COLO668 (cell line): ENCODE results near the gene JAKMIP1.

Source experiments
- DNase-seq: peaks from one replicate; lab custom pipeline; 2025; ENCODE audit not compliant: unreplicated experiment; lab: John Stamatoyannopoulos, UW

Gene JAKMIP1

GRCh38 chr4:6122496-6122895 is 77.9 kb downstream of the JAKMIP1 start:
- DNase-seq: no peak

GRCh38 chr4:6121941-6122340 is 78.4 kb downstream of the JAKMIP1 start:
- no peak for DNase-seq

- DNase-seq: no peak
These were observed 79.0 kb downstream of the JAKMIP1 start for GRCh38 chr4:6121276-6121850.

- no peak for DNase-seq
These were observed 80.0 kb downstream of the JAKMIP1 start for GRCh38 chr4:6120361-6120760.

GRCh38 chr4:6119507-6120020 is 80.8 kb downstream of the JAKMIP1 start:
- no peak for DNase-seq

- DNase-seq: no peak
These were observed 82.1 kb downstream of the JAKMIP1 start for GRCh38 chr4:6118201-6118600.

- peak; percentile 69 for DNase-seq
These were observed 83.6 kb downstream of the JAKMIP1 start for GRCh38 chr4:6116696-6117285.

- DNase-seq: no peak
These were observed 84.4 kb downstream of the JAKMIP1 start for GRCh38 chr4:6115746-6116586.

- DNase-seq: no peak
These were observed 85.0 kb downstream of the JAKMIP1 start for GRCh38 chr4:6115342-6115741.

- DNase-seq: no peak
These were observed 85.7 kb downstream of the JAKMIP1 start for GRCh38 chr4:6114601-6115000.

GRCh38 chr4:6114181-6114580 is 86.2 kb downstream of the JAKMIP1 start:
- DNase-seq: no peak

- DNase-seq: no peak
These were observed 86.7 kb downstream of the JAKMIP1 start for GRCh38 chr4:6113641-6114040.

GRCh38 chr4:6112606-6113290 is 87.6 kb downstream of the JAKMIP1 start:
- no peak for DNase-seq

GRCh38 chr4:6111354-6111960 is 88.9 kb downstream of the JAKMIP1 start:
- DNase-seq: no peak

- DNase-seq: no peak
These were observed 89.5 kb downstream of the JAKMIP1 start for GRCh38 chr4:6110681-6111353.

GRCh38 chr4:6109842-6110560 is 90.3 kb downstream of the JAKMIP1 start:
- DNase-seq: peak; percentile 72

GRCh38 chr4:6107886-6108285 is 92.5 kb downstream of the JAKMIP1 start:
- DNase-seq: no peak

- DNase-seq: no peak
These were observed 93.1 kb downstream of the JAKMIP1 start for GRCh38 chr4:6107114-6107791.

GRCh38 chr4:6106156-6106555 is 94.2 kb downstream of the JAKMIP1 start:
- DNase-seq: no peak
